HepG2 (cell line): ENCODE data around the gene CD177. TPM values are rescaled to one million over a fixed set of nuclear protein-coding genes. Genes with fewer than 3 reads are reported as not detected.

Source experiments
- ATF5 ChIP-seq: sonication (generic); formaldehyde crosslinking; IDR thresholded peaks from 2 replicates; pipeline ENCODE4 v1.4.0; 2020; ENCODE audit warnings: mild to moderate bottlenecking, low read depth, missing genetic modification reagents
- CTCF ChIP-seq: sonication (generic); formaldehyde crosslinking; IDR thresholded peaks from 2 replicates; pipeline ENCODE4 v1.5.0; 2020; ENCODE audit warnings: mild to moderate bottlenecking, missing genetic modification reagents, moderate library complexity
- ERF ChIP-seq: IDR thresholded peaks from 2 replicates; pipeline ENCODE4 v1.6.1; 2018; ENCODE audit warnings: missing biosample characterization, missing genetic modification reagents
- FOXC1 ChIP-seq: sonication (generic); formaldehyde crosslinking; IDR thresholded peaks from 2 replicates; pipeline ENCODE4 v1.8.0; 2022; ENCODE audit warnings: mild to moderate bottlenecking, missing genetic modification reagents, borderline replicate concordance
- PREB ChIP-seq: sonication (generic); formaldehyde crosslinking; IDR thresholded peaks from 2 replicates; pipeline ENCODE4 v1.4.0; 2020; ENCODE audit warnings: missing genetic modification reagents
- REXO4 ChIP-seq: sonication (generic); formaldehyde crosslinking; IDR thresholded peaks from 2 replicates; pipeline ENCODE4 v1.8.0; 2022; ENCODE audit warnings: missing genetic modification reagents, mild to moderate bottlenecking, borderline replicate concordance
- SMC3 ChIP-seq: IDR thresholded peaks from 2 replicates; pipeline ENCODE4 v1.6.1; 2011; ENCODE audit warnings: low read length, improper control_type of control experiment
- STAG1 ChIP-seq: sonication (generic); formaldehyde crosslinking; IDR thresholded peaks from 2 replicates; pipeline ENCODE4 v1.4.0; 2020; ENCODE audit warnings: missing genetic modification reagents
- ZNF142 ChIP-seq: sonication (generic); formaldehyde crosslinking; IDR thresholded peaks from 2 replicates; pipeline ENCODE4 v1.4.0; 2020; ENCODE audit warnings: missing genetic modification reagents
- polyA plus RNA-seq, 8 experiments: library from polyadenylated mRNA; depleted of rRNA in 3 of 8; stranded (reverse) in 7 of 8; unstranded in 1 of 8; fragments of >200 nt; fragmentation: Illumina TruSeq in 4 of 8; extraction: Trizol in 4 of 8; gene quantifications; 2 replicates each; pipeline versions ENCODE4 v1.2.1 to v1.2.3, GENCODE V29; 2011 to 2016; ENCODE audit warnings: low read depth in 4 of 8, missing spikeins in 1 of 8, mixed read lengths in 1 of 8; ENCODE audit not compliant: insufficient read depth in 1 of 8
- total RNA-seq, 5 experiments: library from RNA; depleted of rRNA; stranded (reverse); fragments of >200 nt; fragmentation: Illumina TruSeq; extraction: Trizol; gene quantifications; 2 replicates each; pipeline ENCODE4 v1.2.3, GENCODE V29; 2016; ENCODE audit warnings: low read depth in 1 of 5

The CD177 gene
- total and polyA plus RNA-seq, 2 of the 13 experiments (the other 11 are each of a cell fraction or from before 2014, with no cell fraction given): not detected

- TF ChIP-seq ATF5: no peak
- TF ChIP-seq REXO4 (CRISPR knock-in tag): no peak
- TF ChIP-seq ERF: no peak
- peak; percentile 28; the same call in 1 of the 2 replicates for TF ChIP-seq SMC3
- no peak for TF ChIP-seq FOXC1 (CRISPR knock-in tag)
- TF ChIP-seq PREB: no peak
- TF ChIP-seq STAG1 (CRISPR knock-in tag): 0 out of 2 replicates have a peak, but pooled peaks have one; percentile 3
- peak; percentile 34 for TF ChIP-seq CTCF (CRISPR knock-in tag)
- TF ChIP-seq ZNF142 (CRISPR knock-in tag): no peak
These were observed 47.8 kb upstream of the CD177 start (continued) for GRCh38 chr19:43305642-43306041.
